Embryonic facial prominence (tissue), 1 donor: ENCODE results near the gene RETREG2.

Experiments
- DNase-seq: peaks from one replicate; pipeline ENCODE4 v3.0.0-alpha.2; 2016; ENCODE audit errors: extremely low spot score

RETREG2 gene

DNA sequence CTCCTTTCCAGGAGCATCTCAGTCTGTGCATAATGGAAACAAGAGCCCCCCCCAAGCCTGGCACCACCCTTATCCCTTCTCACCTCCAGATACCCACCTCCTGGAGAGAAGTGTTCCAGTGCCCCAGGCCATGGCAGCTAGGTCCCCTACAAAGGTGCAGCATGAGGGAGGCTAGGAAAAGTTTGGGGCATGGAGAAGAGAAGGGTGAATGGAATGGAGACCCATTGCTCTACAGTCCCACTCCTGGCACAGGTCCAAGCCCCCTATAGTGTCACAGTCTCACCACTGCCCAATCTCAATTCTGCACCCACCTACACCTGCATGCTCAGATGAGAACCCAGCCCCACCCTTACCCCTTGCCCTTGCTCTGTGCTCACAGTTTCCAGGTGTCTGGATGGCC is 9.1 kb upstream of the RETREG2 start:
- no peak for DNase-seq

DNA sequence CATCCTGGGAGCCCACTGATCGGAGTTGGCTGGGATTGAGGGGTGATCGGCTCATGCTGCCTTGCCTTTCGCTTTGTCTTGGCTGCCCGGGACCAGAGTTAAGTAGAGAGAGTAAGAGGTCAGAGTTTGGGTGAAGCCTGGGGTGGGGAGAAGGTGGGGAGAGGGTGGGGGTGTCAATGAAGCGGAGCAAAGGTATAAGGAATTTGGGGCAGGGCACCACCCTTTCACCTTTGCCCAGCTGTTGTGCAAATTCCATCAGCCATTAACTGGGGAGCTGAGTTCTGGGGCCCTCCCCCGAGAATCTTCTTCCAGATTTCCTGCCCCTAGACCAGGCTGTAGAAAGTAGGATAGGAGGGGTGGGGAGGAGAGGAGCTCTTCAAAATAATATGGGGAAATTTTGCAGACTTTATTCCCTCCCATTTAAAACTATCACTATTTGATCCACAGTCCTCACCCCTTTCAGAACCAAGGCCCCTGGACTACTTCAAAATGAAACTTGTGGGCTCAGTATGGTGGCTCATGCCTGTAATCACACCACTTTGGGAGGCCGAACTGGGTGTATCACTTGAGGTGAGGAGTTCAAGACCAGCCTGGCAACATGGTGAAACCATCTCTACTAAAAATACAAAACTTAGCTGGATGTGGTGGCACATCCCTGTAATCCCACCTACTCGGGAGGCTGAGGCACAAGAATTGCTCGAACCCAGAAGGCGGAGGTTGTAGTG is 8.0 kb upstream of the RETREG2 start, which contains the start of gene SLC23A3:
TSS of gene SLC23A3 (minus strand) at position 100 of the 725 bp plus-strand sequence. CDS start at position 55, 45 bp downstream.
- DNase-seq: no peak

DNA sequence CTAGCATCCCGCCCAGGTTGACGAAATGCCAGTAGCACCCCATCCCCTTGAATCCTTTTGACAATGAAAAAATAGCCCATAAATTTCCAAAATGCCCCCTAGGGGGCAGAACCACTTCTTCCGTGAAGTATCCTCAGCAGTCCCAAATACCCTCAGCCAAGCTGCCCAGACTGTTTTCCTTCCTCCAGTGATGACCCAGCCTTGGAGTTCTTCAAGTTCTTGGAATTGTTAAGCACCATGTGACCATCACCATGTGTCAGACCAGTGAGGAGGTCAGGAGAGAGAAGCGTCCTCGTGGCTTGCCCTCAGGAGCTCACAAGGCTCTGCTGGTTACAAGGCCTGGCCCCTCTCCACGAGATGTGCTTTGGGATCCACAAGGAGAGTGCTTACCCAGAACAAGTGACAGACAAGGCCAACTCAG is 6.8 kb upstream of the RETREG2 start:
- no peak for DNase-seq

DNA sequence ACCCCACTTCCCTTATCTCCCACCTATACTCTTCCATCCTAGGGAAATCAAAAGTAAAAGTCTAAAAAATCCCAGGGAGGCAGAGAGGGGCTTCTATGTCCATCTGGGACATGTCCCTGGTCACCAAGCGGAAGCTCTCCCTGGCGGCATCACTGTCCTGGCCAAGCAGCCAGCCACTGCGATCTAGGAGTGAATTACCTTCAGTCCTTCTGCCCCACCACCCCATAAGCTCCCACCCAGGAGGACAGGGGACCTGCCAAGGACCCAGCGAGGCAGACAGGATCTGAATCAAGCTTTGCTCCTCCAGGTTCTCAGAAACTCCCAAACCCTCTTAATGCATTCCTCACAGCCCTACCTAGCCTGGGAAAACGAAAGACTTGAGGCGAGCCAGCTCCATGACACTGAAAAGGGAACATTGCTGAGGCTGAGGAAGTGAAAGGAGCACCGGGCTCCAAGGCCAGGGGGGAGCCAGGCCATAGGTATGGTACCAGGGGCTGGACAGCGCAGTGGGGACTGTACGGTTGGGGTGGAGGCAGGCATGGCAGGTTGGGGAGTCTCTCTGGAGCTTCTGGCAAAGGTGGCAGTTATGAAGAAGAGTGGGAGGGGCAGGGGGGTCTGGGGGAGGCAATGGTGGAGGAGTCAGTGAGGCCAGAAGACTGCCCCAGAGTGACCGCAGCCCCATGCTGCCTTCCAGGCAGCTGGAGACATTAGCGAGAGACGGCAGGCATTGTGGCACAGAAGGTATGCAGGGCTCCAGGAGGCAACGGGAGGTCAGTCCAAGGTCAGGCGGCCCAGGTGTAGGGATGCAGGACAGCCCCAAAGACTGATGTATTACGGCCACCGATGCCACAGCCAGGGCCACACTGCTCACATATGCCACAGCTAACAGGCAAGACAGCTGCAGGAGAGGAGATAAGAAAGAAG is 5.6 kb upstream of the RETREG2 start:
- no peak for DNase-seq

DNA sequence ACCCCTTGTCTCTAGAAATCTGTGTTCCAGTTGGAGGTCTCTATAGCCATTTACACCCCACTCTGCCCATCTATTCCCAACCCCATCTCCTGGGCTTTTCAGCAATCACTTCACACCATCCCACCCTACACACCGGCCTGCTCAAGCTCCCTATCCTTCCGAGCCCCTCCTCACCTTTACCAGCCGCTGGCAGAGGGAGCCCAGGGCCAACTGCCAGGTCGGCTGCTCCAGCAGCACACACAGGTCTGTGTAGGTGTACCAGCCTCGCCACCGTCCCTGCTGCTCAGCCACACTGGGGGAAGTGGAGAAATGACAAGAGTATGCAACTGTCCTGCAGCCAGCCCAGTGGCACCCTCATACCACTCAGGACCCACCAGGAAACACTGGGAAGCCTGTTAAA is 4.9 kb upstream of the RETREG2 start:
- DNase-seq: no peak

DNA sequence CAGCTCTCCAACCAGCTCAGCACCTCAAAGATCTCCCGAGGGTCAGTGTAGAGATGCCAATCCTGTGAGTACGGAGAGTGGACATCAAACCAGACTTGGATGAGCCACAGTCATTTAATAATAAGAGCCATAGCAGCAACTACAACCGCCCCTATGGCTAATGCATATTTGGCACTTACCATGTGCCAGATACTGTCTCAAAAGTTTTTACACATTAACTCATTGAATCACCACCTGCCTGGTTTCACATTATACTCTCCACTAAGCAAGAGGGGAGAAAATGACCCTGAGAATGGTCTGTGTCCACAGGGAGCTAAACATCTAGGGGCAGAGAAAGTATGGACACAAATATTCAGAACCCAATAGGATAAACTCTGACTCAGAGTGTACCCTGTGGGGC is 3.9 kb upstream of the RETREG2 start:
- DNase-seq: no peak

DNA sequence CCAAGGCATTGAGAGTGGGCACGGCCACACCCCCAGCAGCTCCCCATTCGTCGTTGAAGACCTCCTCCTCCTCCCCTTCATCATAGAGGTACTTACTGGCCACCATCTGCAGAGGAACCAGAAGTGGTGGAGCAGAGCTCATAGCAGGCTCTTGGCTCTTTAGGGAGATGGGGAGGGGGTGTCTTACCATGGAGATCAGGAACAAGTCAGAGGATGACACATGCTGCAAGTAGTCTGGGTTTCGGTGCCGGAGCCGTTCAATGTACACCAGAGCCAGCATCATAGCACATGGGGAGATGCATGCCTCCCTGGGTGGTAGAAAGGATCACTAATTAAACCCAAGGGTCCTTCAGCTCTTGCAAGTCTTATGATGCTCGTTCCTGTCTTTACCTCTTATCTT is 3.3 kb upstream of the RETREG2 start:
- DNase-seq: no peak

DNA sequence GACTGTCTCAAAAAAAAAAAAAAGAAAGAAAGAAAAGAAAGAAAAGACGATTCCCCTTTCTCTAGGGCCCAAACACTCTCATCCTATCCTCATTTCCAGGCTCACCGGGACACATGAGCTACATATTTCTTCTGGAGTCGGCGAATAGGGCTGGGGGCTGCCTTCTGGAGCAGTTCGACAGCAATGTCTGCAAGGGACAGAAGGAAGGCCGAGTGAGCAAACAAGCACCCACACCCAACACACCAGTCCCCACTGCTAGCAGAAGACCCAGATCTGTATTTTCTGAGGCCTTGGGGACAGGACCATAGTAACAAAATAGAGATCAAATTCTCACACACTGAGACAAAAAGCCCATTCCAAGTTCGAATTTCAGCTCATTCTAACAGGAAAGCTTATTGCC is 2.6 kb upstream of the RETREG2 start:
- no peak for DNase-seq

DNA sequence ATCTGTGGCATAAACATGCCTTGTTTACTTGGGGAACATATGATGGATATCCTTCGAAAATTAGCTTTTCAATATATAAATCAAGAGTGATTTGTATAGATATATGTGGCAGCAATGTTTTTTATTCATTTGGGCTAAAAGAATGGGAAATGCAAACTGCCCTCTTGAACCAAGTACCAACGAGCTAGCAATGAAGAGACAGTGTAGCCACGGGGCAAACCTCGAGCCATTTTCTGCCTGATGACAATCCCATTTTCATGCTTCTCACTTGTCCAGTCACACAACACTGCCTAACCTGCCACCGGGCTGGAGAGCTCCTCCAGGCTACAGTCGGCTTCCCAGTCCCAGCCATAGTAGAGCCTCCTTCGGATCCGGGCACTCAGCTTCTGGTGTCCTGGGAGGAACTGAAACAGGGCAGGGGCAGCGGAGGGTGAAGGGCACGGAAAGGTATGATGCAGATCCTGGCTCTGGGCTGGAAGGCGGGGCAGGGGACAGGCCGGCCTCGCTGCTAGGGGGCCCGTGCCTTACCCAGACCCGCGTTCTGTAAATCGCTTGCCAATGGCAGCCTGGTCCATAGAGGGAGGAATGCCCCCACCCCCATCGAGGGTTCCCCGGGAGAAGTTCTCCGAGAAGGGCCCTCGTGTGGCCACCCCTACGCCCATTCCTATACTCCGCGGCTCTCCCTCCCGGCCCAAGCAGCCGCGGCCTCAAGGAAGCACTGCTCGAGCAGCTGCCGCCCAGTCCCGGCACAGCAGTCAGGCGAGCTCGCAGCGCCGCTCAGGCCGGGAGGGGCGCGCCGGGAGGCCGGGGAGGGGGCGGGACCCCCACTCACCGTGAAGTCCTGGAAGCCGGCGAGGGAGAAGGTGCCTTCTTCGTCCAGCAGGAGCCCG is 1.9 kb upstream of the RETREG2 start:
- no peak for DNase-seq

DNA sequence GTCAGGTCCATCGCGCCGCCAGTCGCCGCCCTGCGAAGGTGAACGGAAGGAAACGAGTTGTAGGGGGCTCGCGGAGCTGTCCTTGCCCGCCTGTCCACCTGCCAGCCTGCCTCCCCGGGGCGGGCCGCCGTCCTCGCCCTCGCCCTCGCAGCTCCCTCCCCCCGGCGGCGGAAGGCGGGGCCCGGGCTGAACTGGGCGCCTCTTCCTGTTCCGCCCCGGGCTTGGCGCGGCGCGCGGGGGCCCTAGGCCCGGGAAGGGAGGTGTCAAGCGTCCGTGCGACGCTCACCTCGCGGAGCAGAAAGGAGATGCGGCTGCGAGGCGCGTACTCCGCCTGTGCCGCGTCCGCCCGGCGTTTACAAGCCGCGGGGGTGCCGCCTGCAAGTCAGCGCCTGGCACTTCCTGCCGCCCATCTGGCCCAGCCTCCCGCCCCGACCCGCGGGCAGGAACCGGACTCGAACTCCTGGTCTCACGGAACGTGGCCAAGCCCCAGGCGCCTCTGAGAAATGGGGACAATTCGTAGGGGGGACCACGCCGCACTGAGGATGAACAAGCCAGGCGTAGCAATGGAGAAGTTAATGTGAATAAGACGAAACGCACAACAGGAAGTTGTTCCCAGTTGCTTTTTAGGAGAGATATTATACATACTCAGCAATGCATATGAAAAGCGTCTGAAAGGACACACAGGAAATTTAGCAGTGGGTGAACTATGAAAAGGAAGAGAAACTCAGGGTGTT is 1.1 kb upstream of the RETREG2 start, which contains the start of gene CNPPD1:
TSS of gene CNPPD1 (minus strand) at position 108 of the 734 bp plus-strand sequence. CDS start at position 11, 97 bp downstream.
- peak; percentile 7 for DNase-seq

DNA sequence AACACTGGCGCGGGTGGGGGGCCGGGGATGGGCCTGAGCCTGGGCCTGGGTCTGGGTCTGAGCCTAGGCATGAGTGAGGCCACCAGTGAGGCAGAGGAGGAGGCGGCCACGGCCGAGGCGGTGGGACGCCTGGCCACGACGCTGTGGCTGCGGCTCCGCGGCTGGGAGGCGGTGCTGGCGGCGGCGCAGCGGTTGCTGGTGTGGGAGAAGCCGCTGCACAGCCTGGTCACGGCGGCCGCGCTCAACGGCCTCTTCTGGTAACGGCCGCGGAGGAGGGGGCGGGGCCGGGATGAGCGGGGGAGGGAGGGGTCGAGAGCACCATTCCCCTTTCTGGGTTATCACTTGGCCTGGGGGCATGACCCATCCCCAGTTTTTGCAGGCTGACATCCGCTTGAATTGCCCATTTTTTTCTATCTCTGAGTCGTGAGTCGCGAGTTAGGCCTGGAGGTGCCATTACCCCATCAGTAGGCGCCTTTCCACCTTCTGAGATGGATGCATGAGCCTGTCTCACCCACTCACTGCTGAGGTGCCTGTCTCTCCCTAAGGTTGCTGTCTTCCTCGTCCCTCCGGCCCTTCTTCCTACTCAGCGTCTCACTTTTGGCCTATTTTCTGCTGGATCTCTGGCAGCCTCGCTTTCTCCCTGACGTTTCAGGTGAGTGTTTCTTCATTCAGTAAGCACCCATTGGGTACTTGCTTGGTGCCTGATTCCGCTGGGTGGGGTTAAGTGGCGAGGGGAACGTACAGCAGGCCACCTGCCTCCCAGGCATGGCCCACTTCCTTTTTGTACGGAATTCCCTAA is 501 bp downstream of the RETREG2 start:
- DNase-seq: no peak

DNA sequence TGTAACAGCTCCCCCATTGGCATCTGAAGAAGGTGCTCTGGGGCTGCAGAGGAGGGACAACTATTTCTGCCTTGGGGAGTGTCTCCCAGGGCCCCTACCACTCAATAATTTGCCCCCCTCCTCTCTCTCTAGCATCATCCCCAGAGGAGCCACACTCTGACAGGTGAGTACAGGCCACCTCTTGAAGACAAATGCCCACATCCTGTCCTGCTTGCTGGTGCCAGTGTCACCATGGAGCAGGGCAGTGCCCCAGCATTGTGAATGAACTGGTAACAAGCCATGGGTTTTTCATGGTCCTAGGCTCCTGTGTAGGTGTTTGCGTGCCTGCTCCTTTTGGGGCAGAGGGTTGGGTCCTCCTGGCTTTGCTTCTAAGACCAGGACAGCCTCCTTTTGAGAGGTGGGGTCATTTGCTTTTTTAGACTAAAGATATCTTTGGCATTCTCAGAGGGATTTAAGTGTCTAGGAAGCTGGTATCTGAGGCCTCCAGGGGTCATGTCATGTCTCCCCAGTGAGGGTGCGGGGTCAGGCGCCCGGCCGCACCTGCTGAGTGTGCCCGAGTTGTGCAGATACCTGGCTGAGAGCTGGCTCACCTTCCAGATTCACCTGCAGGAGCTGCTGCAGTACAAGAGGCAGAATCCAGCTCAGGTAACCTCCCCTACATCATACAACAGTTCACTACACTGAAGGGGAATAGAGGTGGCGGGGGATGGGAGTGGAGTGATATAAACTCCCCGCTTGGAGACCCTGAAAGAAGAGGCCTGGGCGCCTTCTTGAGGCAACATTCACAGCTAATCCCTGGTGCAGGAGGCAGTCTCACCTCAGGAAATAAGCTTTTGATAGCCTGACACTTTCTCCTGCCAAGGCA is 1.8 kb downstream of the RETREG2 start:
- no peak for DNase-seq

DNA sequence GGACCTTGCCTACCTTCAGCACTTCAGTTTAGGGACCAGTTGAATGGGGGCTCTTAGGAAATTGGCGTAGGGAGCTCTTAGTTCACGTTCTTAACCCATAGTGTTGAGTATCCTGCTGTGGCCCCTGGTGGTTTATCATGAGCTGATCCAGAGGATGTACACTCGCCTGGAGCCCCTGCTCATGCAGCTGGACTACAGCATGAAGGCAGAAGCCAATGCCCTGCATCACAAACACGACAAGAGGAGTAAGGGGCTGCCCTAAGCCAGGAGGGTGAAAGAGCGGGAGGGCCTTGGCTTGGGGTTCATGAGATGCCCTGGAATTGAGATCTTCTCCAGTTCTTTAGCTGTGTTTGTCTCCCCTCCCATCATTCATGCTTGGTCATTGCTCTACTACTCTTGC is 2.9 kb downstream of the RETREG2 start:
- DNase-seq: no peak

DNA sequence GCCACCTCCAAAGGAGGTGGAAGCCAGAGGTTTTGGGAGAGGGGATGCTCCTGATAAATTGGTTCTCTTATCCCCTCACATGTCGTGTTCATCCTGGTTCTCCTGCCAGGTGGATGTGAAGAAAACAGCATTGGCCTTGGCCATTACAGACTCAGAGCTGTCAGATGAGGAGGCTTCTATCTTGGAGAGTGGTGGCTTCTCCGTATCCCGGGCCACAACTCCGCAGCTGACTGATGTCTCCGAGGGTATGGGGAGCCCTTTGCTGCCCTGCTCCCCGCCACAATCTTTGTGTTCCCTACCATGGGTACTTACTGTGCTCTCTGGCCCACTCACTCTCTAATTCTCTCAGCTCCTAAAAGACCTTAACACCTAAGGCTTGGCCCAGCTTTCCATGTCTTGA is 3.5 kb downstream of the RETREG2 start:
- no peak for DNase-seq

DNA sequence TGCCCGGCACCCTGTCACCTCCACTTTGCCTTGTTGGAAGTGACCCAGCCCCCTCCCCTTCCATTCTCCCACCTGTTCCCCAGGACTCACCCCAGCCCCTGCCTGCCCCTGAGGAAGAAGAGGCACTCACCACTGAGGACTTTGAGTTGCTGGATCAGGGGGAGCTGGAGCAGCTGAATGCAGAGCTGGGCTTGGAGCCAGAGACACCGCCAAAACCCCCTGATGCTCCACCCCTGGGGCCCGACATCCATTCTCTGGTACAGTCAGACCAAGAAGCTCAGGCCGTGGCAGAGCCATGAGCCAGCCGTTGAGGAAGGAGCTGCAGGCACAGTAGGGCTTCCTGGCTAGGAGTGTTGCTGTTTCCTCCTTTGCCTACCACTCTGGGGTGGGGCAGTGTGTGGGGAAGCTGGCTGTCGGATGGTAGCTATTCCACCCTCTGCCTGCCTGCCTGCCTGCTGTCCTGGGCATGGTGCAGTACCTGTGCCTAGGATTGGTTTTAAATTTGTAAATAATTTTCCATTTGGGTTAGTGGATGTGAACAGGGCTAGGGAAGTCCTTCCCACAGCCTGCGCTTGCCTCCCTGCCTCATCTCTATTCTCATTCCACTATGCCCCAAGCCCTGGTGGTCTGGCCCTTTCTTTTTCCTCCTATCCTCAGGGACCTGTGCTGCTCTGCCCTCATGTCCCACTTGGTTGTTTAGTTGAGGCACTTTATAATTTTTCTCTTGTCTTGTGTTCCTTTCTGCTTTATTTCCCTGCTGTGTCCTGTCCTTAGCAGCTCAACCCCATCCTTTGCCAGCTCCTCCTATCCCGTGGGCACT is 4.5 kb downstream of the RETREG2 start:
- DNase-seq: no peak

DNA sequence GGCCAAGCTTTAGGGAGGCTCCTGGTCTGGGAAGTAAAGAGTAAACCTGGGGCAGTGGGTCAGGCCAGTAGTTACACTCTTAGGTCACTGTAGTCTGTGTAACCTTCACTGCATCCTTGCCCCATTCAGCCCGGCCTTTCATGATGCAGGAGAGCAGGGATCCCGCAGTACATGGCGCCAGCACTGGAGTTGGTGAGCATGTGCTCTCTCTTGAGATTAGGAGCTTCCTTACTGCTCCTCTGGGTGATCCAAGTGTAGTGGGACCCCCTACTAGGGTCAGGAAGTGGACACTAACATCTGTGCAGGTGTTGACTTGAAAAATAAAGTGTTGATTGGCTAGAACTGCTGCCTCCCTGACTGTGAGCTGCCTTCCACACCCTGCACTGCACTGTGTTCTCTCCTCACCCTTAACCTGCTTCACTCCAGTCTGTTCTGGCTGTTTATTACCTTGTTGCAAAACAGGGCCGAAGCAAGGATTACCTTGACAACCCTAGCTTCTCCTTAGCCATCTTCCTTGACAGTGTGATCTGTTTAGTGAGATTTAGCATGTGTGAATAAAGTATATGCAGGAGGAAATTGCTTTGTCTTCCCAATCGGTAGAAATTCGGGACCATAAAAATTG is 5.2 kb downstream of the RETREG2 start:
- DNase-seq: no peak

DNA sequence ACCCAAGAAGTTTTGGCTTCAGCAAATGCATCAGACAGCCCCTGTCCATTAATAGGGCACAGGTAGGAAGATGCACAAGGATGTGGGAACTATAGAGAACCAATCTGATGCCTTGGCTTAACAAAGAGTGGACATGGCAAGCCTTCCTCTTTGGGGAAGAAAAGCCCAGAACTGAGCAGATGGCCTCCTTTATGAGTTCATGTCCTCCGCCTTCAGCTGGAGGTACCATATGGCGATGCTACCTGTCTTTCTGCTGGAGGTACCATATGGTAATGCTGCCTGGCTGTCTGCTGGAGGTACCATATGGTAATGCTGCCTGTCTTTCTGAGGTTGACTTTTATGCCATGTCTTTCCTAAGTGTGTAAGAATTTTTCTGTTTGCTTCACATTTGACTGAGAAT is 6.0 kb downstream of the RETREG2 start:
- DNase-seq: no peak
